WI38 (cell line): Measurements from ENCODE around the gene DAP.
"Not testable (repeated sequence)": the region's sequence is repeated elsewhere in the genome, so short reads cannot be mapped to it uniquely, and the experiment has no call there.

ENCODE experiments used
- H3K4me3 ChIP-seq: 2 replicates; pipeline ENCODE4 v1.5.1; 2011; ENCODE audit warnings: low read depth, mild to moderate bottlenecking, control low read depth, low read length
- CTCF ChIP-seq: IDR thresholded peaks from 2 replicates; pipeline ENCODE4 v1.5.1; 2012; ENCODE audit warnings: low read depth, mild to moderate bottlenecking, control low read depth, low read length

DAP gene

GRCh38 chr5:10792336-10792735 lies 31.3 kb upstream of the DAP start:
- no peak overlapping the region for H3K4me3 ChIP-seq
- no peak for TF ChIP-seq CTCF

GRCh38 chr5:10789726-10790125 lies 28.7 kb upstream of the DAP start:
- no peak for TF ChIP-seq CTCF
- no peak overlapping the region for H3K4me3 ChIP-seq

GRCh38 chr5:10789021-10789420 lies 28.0 kb upstream of the DAP start:
- no peak for TF ChIP-seq CTCF
- H3K4me3 ChIP-seq, result no peak overlapping the region

GRCh38 chr5:10788358-10788757 lies 27.3 kb upstream of the DAP start:
- TF ChIP-seq CTCF, result no peak
- H3K4me3 ChIP-seq, result no peak overlapping the region

- H3K4me3 ChIP-seq, result no peak overlapping the region
- TF ChIP-seq CTCF, result no peak
These were observed 25.8 kb upstream of the DAP start for GRCh38 chr5:10786835-10787234.

GRCh38 chr5:10780208-10780607 lies 19.2 kb upstream of the DAP start:
- H3K4me3 ChIP-seq, result not testable (repeated sequence)

- no peak for TF ChIP-seq CTCF
These were observed 18.6 kb upstream of the DAP start for GRCh38 chr5:10779592-10779991.

GRCh38 chr5:10778179-10778910 lies 17.3 kb upstream of the DAP start:
- no peak overlapping the region for H3K4me3 ChIP-seq
- TF ChIP-seq CTCF, result no peak

More at GRCh38 chr5:10779592-10779991, 18.6 kb upstream of the DAP start:
- no peak overlapping the region for H3K4me3 ChIP-seq
